ENCODE measurements around the gene UBASH3B. TPM values are rescaled to one million over a fixed set of nuclear protein-coding genes. Genes with fewer than 3 reads are reported as not detected.

The UBASH3B gene
- total RNA-seq, 1 donor from 2014 or later = 6.7 TPM

DNA sequence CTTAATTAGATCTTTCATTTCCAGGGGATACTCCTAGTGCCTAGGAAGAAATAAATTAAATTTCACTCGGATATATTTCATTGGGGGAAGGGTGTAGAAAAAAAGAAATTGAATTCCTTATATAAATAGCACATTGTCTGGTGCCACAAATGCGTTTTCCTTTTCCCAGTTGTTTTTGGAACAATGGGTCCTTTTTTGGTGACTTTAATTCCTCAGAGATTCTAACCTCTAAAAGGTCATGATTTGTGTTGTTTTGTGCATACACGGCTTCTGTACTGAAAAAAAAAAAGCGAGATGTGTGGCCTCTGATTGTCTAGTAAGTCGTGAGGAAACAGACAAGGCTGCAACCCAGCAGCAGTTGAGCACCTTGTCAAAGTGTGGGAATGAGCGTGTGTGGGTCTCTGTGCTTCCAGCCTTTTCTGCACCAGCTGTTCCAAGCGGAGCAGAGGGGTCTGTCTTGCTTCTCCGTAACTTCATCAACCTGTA lies 118.3 kb downstream of the UBASH3B start:
- H3K27ac Mint-ChIP-seq (ENCODE audit: unreplicated experiment) = no peak overlapping the region
- H3K9me3 Mint-ChIP-seq (ENCODE audit: unreplicated experiment) = no peaks in the 10 kb centered on the region
- H3K4me1 Mint-ChIP-seq (ENCODE audit: low read depth, unreplicated experiment) = peaks cover 4% of the 10 kb centered on the region
- no peaks in the 10 kb centered on the region for H3K36me3 Mint-ChIP-seq (ENCODE audit: unreplicated experiment)
- no peak overlapping the region for H3K4me3 Mint-ChIP-seq (ENCODE audit: unreplicated experiment)
- H3K27me3 Mint-ChIP-seq (ENCODE audit: unreplicated experiment) = peaks cover 11% of the 10 kb centered on the region
- TF ChIP-seq, protein P1, sequence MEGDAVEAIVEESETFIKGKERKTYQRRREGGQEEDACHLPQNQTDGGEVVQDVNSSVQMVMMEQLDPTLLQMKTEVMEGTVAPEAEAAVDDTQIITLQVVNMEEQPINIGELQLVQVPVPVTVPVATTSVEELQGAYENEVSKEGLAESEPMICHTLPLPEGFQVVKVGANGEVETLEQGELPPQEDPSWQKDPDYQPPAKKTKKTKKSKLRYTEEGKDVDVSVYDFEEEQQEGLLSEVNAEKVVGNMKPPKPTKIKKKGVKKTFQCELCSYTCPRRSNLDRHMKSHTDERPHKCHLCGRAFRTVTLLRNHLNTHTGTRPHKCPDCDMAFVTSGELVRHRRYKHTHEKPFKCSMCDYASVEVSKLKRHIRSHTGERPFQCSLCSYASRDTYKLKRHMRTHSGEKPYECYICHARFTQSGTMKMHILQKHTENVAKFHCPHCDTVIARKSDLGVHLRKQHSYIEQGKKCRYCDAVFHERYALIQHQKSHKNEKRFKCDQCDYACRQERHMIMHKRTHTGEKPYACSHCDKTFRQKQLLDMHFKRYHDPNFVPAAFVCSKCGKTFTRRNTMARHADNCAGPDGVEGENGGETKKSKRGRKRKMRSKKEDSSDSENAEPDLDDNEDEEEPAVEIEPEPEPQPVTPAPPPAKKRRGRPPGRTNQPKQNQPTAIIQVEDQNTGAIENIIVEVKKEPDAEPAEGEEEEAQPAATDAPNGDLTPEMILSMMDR (IDR thresholded peaks at IDR 0.05; ENCODE audit: partially characterized antibody, unreplicated experiment) = no peak
- no peak for DNase-seq

DNA sequence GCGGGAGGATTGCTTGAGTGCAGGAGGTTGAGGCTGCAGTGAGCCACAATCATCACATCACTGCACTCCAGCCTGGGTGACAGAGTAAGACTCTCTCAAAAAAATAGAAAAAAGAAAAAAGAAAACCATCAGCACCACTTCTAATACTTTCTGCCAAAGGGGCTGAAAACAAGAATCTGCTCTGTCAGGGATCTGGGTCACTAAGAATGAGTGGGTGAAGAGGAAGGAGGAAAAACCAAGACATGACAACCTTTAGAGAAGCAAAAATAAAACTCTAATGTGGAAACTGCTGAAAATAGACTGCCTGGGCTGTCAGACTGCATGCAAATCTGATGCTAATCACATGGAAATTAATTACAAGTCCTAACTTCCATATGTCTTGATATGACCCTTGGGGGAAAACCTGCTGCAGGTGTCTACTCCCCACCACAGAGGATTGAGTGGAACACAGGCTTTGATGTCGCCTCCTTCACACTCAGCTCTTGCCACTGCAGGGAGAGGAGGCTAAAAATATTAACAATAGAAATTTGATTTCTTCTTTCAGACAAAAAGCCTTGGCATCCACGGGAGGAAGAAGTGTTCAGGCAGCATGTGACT lies 120.3 kb downstream of the UBASH3B start:
- no peak for DNase-seq
- Mint-ChIP-seq H3K27me3 (ENCODE audit: unreplicated experiment) (peaks cover 10% of the 10 kb centered on the region), H3K27ac (ENCODE audit: unreplicated experiment) (no peak overlapping the region), H3K36me3 (ENCODE audit: unreplicated experiment) (no peaks in the 10 kb centered on the region), H3K4me1 (ENCODE audit: low read depth, unreplicated experiment) (peaks cover 21% of the 10 kb centered on the region), H3K4me3 (ENCODE audit: unreplicated experiment) (no peak overlapping the region), H3K9me3 (ENCODE audit: unreplicated experiment) (no peaks in the 10 kb centered on the region)
- TF ChIP-seq, protein P1 (IDR thresholded peaks at IDR 0.05; ENCODE audit: partially characterized antibody, unreplicated experiment) = no peak

DNA sequence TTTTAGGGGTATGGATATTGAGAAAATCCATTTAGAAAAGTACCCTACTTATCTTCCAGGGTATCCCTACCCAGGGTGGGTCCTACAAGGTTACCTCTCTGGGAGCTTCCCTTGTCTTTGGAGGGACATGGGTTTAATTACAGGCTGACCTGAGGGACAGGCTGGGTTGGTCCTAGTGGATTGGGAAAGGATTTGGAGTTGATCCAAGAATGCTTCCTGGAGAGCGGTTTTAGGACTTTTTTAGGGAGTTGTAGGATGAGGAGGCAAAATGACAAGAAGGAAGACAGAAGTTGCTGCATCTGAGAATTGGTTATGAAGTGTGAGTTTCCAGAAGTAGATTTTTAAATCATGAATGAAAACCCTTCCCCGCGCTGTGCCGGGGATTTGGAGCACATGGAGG lies 121.0 kb downstream of the UBASH3B start:
- no peak overlapping the region for H3K4me3 Mint-ChIP-seq (ENCODE audit: unreplicated experiment)
- no peak for DNase-seq
- H3K36me3 Mint-ChIP-seq (ENCODE audit: unreplicated experiment) = no peaks in the 10 kb centered on the region
- H3K4me1 Mint-ChIP-seq (ENCODE audit: low read depth, unreplicated experiment) = peaks cover 26% of the 10 kb centered on the region
- peaks cover 6% of the 10 kb centered on the region for H3K27me3 Mint-ChIP-seq (ENCODE audit: unreplicated experiment)
- TF ChIP-seq, protein P1 (IDR thresholded peaks at IDR 0.05; ENCODE audit: partially characterized antibody, unreplicated experiment) = no peak
- no peaks in the 10 kb centered on the region for H3K9me3 Mint-ChIP-seq (ENCODE audit: unreplicated experiment)
- no peak overlapping the region for H3K27ac Mint-ChIP-seq (ENCODE audit: unreplicated experiment)

DNA sequence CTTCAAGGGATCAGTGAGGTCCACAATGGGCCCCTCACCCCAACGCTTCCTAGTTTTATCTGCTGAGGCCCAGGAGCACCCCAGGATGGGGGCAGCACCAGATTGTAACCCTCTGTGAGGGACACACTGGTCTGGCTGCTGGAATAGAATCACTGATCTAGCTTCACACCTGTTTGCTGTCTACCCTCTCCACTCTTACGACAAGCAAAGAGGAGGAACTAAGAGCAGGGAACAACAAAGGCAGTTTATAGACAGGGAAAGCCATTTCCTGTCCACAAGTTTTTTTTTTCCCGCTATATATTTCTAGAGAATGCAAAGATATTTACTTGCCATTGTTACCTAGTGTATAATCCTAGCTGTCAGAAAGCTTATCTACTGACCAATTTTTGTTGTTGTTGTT lies 121.8 kb downstream of the UBASH3B start:
- peaks cover 26% of the 10 kb centered on the region for H3K4me1 Mint-ChIP-seq (ENCODE audit: low read depth, unreplicated experiment)
- H3K27me3 Mint-ChIP-seq (ENCODE audit: unreplicated experiment) = peaks cover 6% of the 10 kb centered on the region
- no peaks in the 10 kb centered on the region for H3K36me3 Mint-ChIP-seq (ENCODE audit: unreplicated experiment)
- no peak overlapping the region for H3K4me3 Mint-ChIP-seq (ENCODE audit: unreplicated experiment)
- no peak overlapping the region for H3K27ac Mint-ChIP-seq (ENCODE audit: unreplicated experiment)
- DNase-seq = no peak
- no peaks in the 10 kb centered on the region for H3K9me3 Mint-ChIP-seq (ENCODE audit: unreplicated experiment)
- TF ChIP-seq, protein P1 (IDR thresholded peaks at IDR 0.05; ENCODE audit: partially characterized antibody, unreplicated experiment) = no peak

DNA sequence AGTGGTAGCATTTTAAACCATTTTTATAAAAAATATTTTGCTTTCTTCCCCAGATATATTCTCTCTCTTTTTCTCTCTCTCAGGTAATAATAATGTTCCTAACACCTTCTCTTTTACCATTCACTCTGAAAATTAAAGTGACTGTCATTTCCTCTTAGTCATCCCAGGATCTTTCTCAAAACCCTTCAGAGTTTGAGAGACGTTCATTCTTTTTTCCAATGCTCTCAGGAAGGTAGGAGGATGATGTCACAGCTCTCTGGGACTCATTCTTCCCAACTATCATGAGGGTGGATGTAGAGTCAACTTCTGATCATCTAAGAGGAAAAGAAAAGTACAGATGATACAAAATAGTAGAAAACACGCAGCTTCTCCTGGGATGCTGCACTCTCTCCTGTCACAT lies 122.6 kb downstream of the UBASH3B start:
- H3K27me3 Mint-ChIP-seq (ENCODE audit: unreplicated experiment) = peaks cover 6% of the 10 kb centered on the region
- H3K9me3 Mint-ChIP-seq (ENCODE audit: unreplicated experiment) = no peaks in the 10 kb centered on the region
- DNase-seq = no peak
- no peak overlapping the region for H3K4me3 Mint-ChIP-seq (ENCODE audit: unreplicated experiment)
- no peak overlapping the region for H3K27ac Mint-ChIP-seq (ENCODE audit: unreplicated experiment)
- TF ChIP-seq, protein P1 (IDR thresholded peaks at IDR 0.05; ENCODE audit: partially characterized antibody, unreplicated experiment) = no peak
- H3K36me3 Mint-ChIP-seq (ENCODE audit: unreplicated experiment) = no peaks in the 10 kb centered on the region
- peaks cover 26% of the 10 kb centered on the region for H3K4me1 Mint-ChIP-seq (ENCODE audit: low read depth, unreplicated experiment)

Data from glutamatergic neuron (in vitro differentiated cells).